ENCODE results near the gene GANC. TPM values are rescaled to one million over a fixed set of nuclear protein-coding genes. Genes with fewer than 3 reads are reported as not detected.

GANC gene
- total RNA-seq, 2 donors from 2014 or later = 32.0 to 78.8 TPM

- no peak for ATAC-seq (ENCODE audit: insufficient number of reproducible peaks, low FRiP score, low read depth)
- DNase-seq (ENCODE audit: low spot score) = no peak
- H3K9me3 ChIP-seq = no peaks in the 10 kb centered on the region
- no peak overlapping the region for H3K27ac ChIP-seq
- H3K27me3 ChIP-seq (replicated peaks; ENCODE audit: insufficient read depth) = no peaks in the 10 kb centered on the region
- peaks cover 0 to 12% of the 10 kb centered on the region in 2 donors for H3K4me1 ChIP-seq (ENCODE audit: control insufficient read depth in 1 of 2, low read depth in 2 of 2)
- no peak overlapping the region for H3K4me3 ChIP-seq
- H3K36me3 ChIP-seq = peaks cover 3% of the 10 kb centered on the region
- no peak for TF ChIP-seq CTCF (IDR thresholded peaks at IDR 0.05)
Measured at GRCh38 chr15:42402455-42403205, 129.6 kb downstream of the GANC start.

GRCh38 chr15:42403389-42403788 lies 130.4 kb downstream of the GANC start:
- H3K27ac ChIP-seq = no peak overlapping the region
- DNase-seq (ENCODE audit: low spot score) (no peak), ATAC-seq (ENCODE audit: insufficient number of reproducible peaks, low FRiP score, low read depth) (no peak)
- peaks cover 3% of the 10 kb centered on the region for H3K36me3 ChIP-seq
- H3K27me3 ChIP-seq (replicated peaks; ENCODE audit: insufficient read depth) = no peaks in the 10 kb centered on the region
- no peaks in the 10 kb centered on the region for H3K9me3 ChIP-seq
- no peak for TF ChIP-seq CTCF (IDR thresholded peaks at IDR 0.05)
- H3K4me3 ChIP-seq = no peak overlapping the region
- H3K4me1 ChIP-seq (ENCODE audit: control insufficient read depth in 1 of 2, low read depth in 2 of 2) = peaks cover 0 to 12% of the 10 kb centered on the region in 2 donors

- Histone ChIP-seq H3K27ac (no peak overlapping the region), H3K4me1 (ENCODE audit: control insufficient read depth in 1 of 2, low read depth in 2 of 2) (peaks cover 0 to 12% of the 10 kb centered on the region in 2 donors), H3K36me3 (peaks cover 3% of the 10 kb centered on the region), H3K27me3 (replicated peaks; ENCODE audit: insufficient read depth) (no peaks in the 10 kb centered on the region), H3K4me3 (no peak overlapping the region), H3K9me3 (no peaks in the 10 kb centered on the region)
- TF ChIP-seq CTCF (IDR thresholded peaks at IDR 0.05) = no peak
- DNase-seq (ENCODE audit: low spot score) (no peak), ATAC-seq (ENCODE audit: insufficient number of reproducible peaks, low FRiP score, low read depth) (no peak)
Measured at GRCh38 chr15:42404461-42405235, 131.6 kb downstream of the GANC start.

GRCh38 chr15:42405863-42406482 lies 133.0 kb downstream of the GANC start:
- ATAC-seq (ENCODE audit: insufficient number of reproducible peaks, low FRiP score, low read depth) (peak; percentile 24), DNase-seq (ENCODE audit: low spot score) (no peak)
- peaks cover 0 to 12% of the 10 kb centered on the region in 2 donors for H3K4me1 ChIP-seq (ENCODE audit: control insufficient read depth in 1 of 2, low read depth in 2 of 2)
- no peaks in the 10 kb centered on the region for H3K9me3 ChIP-seq
- H3K27ac ChIP-seq = no peak overlapping the region
- H3K36me3 ChIP-seq = peaks cover 12% of the 10 kb centered on the region
- TF ChIP-seq CTCF (IDR thresholded peaks at IDR 0.05) = no peak
- no peaks in the 10 kb centered on the region for H3K27me3 ChIP-seq (replicated peaks; ENCODE audit: insufficient read depth)
- no peak overlapping the region for H3K4me3 ChIP-seq

Other genes starting within 250 kb of the GANC start
- not detected for gene PLA2G4D, start 178.6 kb upstream of the GANC start, total RNA-seq
- gene PLA2G4F, start 116.6 kb upstream of the GANC start, total RNA-seq = under 1 TPM; 0.27 to 0.78 TPM
- 100 to 1,000 TPM in 1 of 2 donors, 10 to 100 TPM in 1; 89.9 to 156 TPM for gene VPS39, start 64.9 kb upstream of the GANC start, total RNA-seq
- gene TMEM87A, start 232 bp downstream of the GANC start, total RNA-seq = 10 to 100 TPM; 39.8 to 94.4 TPM
- 10 to 100 TPM; 19.8 to 37.0 TPM for gene CAPN3, start 86.3 kb downstream of the GANC start, total RNA-seq
- gene ZNF106, start 217.9 kb downstream of the GANC start, total RNA-seq = 10 to 100 TPM; 77.4 to 83.8 TPM
- 10 to 100 TPM; 68.8 to 73.7 TPM for gene SNAP23, start 222.4 kb downstream of the GANC start, total RNA-seq